Measurements from ENCODE around the gene ITGA5. TPM values are rescaled to one million over a fixed set of nuclear protein-coding genes. Genes with fewer than 3 reads are reported as not detected.

Gene ITGA5
- polyA plus RNA-seq, 1 donor (not counting 4 experiments of a cell fraction or from before 2014, with no cell fraction given): 47.9 TPM

DNA sequence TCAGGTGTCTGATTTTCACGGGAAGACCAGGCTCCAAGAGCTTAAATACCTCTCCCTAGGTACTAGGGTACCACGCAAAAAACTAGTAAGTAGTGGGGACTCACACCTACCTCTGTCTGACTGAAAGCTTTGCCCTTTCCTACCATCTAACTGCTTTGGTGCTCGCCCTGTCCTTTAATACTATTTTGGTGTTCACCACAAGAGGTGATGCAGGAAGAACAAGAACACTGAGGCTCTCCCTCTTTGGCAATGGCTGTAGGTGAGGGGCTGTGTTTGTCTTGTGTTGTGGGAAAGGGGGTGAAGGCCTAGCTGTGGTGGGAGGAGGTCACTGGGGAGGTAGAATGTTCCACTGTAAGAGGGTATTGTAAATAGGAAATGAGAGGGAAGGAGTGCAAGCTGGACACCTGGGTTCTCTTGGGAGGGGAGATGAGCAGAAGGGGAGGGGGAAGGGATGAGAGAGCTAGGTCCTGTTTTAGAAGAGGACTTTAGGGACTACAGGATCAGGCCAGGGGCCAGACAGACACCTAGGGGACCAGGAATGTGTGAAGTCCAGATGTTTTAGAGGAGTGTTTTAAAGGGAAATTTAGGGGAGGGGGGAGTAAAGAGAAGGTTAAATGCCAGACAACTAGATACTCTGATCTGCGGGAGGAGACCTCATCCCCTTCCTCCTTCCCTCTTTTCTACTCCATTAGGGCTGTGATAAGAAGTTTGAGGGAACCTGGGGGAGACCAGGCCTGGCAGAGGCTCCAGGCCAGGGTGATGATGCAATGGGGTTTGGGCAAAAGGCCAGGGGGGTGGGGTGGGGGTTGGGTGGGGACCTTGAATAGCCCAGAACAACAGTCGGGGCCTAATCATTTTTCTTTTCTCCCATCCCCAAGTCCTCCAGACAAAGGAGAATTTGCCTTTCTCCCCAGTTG, 2.1 kb downstream of the ITGA5 start:
- peak overlapping the region; percentile 92 for H3K9ac ChIP-seq (ENCODE audit: control insufficient read depth, extremely low read depth, insufficient read depth, low read length)
- H3K9me3 ChIP-seq (ENCODE audit: control insufficient read depth, low read depth, low read length): no peaks in the 10 kb centered on the region
- no peaks in the 10 kb centered on the region for H3K27me3 ChIP-seq (ENCODE audit: control insufficient read depth, extremely low read depth, insufficient read depth, low read length)
- H3K4me3 ChIP-seq (ENCODE audit: control insufficient read depth in 2 of 3, extremely low read depth in 1 of 3, insufficient read depth in 2 of 3, low read depth in 1 of 3, low read length in 3 of 3): peak overlapping the region; percentile 81 to 97 (median 88)
- peak overlapping the region; percentile 91 for H3K27ac ChIP-seq (ENCODE audit: control insufficient read depth, insufficient read depth, low read length)
- TF ChIP-seq, protein P1, sequence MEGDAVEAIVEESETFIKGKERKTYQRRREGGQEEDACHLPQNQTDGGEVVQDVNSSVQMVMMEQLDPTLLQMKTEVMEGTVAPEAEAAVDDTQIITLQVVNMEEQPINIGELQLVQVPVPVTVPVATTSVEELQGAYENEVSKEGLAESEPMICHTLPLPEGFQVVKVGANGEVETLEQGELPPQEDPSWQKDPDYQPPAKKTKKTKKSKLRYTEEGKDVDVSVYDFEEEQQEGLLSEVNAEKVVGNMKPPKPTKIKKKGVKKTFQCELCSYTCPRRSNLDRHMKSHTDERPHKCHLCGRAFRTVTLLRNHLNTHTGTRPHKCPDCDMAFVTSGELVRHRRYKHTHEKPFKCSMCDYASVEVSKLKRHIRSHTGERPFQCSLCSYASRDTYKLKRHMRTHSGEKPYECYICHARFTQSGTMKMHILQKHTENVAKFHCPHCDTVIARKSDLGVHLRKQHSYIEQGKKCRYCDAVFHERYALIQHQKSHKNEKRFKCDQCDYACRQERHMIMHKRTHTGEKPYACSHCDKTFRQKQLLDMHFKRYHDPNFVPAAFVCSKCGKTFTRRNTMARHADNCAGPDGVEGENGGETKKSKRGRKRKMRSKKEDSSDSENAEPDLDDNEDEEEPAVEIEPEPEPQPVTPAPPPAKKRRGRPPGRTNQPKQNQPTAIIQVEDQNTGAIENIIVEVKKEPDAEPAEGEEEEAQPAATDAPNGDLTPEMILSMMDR (optimal IDR thresholded peaks at IDR 0.05 in 1 of 3, IDR thresholded peaks at IDR 0.05 in 1 of 3, conservative IDR thresholded peaks at IDR 0.05 in 1 of 3; ENCODE audit: extremely low read depth in 1 of 3, insufficient read depth in 2 of 3, low read length in 3 of 3): no peak
- TF ChIP-seq EZH2 (IDR thresholded peaks at IDR 0.05; ENCODE audit: low read length): no peak
- H3K4me1 ChIP-seq (ENCODE audit: control insufficient read depth, extremely low read depth, insufficient read depth, low read length): peaks cover 67% of the 10 kb centered on the region
- H4K20me1 ChIP-seq (ENCODE audit: control insufficient read depth, extremely low read depth, insufficient read depth, low read length): no peaks in the 10 kb centered on the region
- dilution Hi-C loops (cut with MboI; ENCODE audit: extremely low pct_ligation_motif_present, low sequenced_read_pairs): no loop called here
- H2AFZ ChIP-seq (ENCODE audit: control insufficient read depth, low read length): no peak overlapping the region
- no peak for DNase-seq (ENCODE audit: low read depth, low spot score)
- peaks cover 5% of the 10 kb centered on the region for H3K9me1 ChIP-seq (ENCODE audit: control insufficient read depth, extremely low read depth, insufficient read depth, low read length)
- peaks cover 0 to 7% of the 10 kb centered on the region in 2 experiments for H3K36me3 ChIP-seq (ENCODE audit: control insufficient read depth in 2 of 2, extremely low read depth in 1 of 2, insufficient read depth in 2 of 2, low read length in 2 of 2)
- FAIRE-seq: no peak
- peaks cover 70% of the 10 kb centered on the region for H3K79me2 ChIP-seq (ENCODE audit: control insufficient read depth, insufficient read depth, low read length)
- peak overlapping the region; percentile 91 for H3K4me2 ChIP-seq (ENCODE audit: control insufficient read depth, extremely low read depth, insufficient read depth, low read depth, low read length)

DNA sequence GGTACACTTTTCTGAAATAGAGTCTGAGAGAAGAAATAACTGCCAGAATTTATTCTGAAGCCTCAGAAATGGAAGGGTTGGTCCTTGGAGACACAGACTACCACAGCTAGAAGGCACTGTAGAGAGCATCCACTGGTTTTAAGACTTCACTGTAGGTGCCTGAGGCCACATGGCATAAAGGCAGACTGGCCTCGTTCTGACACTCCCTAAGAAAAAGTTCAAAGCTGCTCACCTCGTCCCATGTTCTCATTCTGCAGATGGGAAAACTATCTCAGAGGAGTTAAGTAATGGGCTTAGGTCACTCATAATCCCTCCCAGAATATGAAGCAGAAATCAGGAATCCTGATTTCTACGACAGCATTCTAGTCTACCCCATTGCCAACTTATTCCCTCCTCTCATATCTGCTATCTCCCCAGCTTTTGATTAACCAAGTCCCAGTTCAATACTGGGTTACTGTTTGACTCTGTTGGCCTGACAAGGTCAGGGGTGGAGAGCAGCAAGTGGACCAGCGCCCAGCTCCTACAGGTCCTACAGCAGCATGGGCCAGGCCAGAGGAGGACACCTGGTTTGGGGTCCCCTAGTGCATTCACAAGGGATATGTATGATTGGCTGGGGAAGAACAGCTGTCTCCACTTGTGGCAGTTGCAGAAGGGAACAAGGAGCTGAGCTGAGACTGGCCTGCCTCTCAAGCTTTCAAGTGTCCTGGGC, 3.7 kb downstream of the ITGA5 start:
- dilution Hi-C loops (cut with MboI; ENCODE audit: extremely low pct_ligation_motif_present, low sequenced_read_pairs): no loop called here
- Histone ChIP-seq H4K20me1 (ENCODE audit: control insufficient read depth, extremely low read depth, insufficient read depth, low read length) (no peaks in the 10 kb centered on the region), H3K9ac (ENCODE audit: control insufficient read depth, extremely low read depth, insufficient read depth, low read length) (no peak overlapping the region), H3K79me2 (ENCODE audit: control insufficient read depth, insufficient read depth, low read length) (peaks cover 70% of the 10 kb centered on the region), H3K4me2 (ENCODE audit: control insufficient read depth, extremely low read depth, insufficient read depth, low read depth, low read length) (peak overlapping the region; percentile 25), H3K9me3 (ENCODE audit: control insufficient read depth, low read depth, low read length) (no peaks in the 10 kb centered on the region), H3K4me1 (ENCODE audit: control insufficient read depth, extremely low read depth, insufficient read depth, low read length) (peaks cover 63% of the 10 kb centered on the region), H3K27me3 (ENCODE audit: control insufficient read depth, extremely low read depth, insufficient read depth, low read length) (no peaks in the 10 kb centered on the region), H3K4me3 (ENCODE audit: control insufficient read depth in 2 of 3, extremely low read depth in 1 of 3, insufficient read depth in 2 of 3, low read depth in 1 of 3, low read length in 3 of 3) (no peak overlapping the region), H3K36me3 (ENCODE audit: control insufficient read depth in 2 of 2, extremely low read depth in 1 of 2, insufficient read depth in 2 of 2, low read length in 2 of 2) (peaks cover 1 to 9% of the 10 kb centered on the region in 2 experiments), H3K9me1 (ENCODE audit: control insufficient read depth, extremely low read depth, insufficient read depth, low read length) (peaks cover 5% of the 10 kb centered on the region), H3K27ac (ENCODE audit: control insufficient read depth, insufficient read depth, low read length) (peak overlapping the region; percentile 13), H2AFZ (ENCODE audit: control insufficient read depth, low read length) (no peak overlapping the region)
- no peak for TF ChIP-seq EZH2 (IDR thresholded peaks at IDR 0.05; ENCODE audit: low read length)
- TF ChIP-seq, protein P1 (optimal IDR thresholded peaks at IDR 0.05 in 1 of 3, IDR thresholded peaks at IDR 0.05 in 1 of 3, conservative IDR thresholded peaks at IDR 0.05 in 1 of 3; ENCODE audit: extremely low read depth in 1 of 3, insufficient read depth in 2 of 3, low read length in 3 of 3): peak in 1 of 3 experiments; percentile 4
- FAIRE-seq: no peak
- DNase-seq (ENCODE audit: low read depth, low spot score): no peak
